Measurements from ENCODE around the gene GAB1. TPM values are rescaled to one million over a fixed set of nuclear protein-coding genes. Genes with fewer than 3 reads are reported as not detected.

Gene GAB1
- 8.6 and 14.7 TPM in 2 replicates for total RNA-seq

GRCh38 chr4:143336781-143337599 is at the start of gene GAB1:
TSS of gene GAB1 (plus strand) at chr4:143336876. CDS start at chr4:143337189, 313 bp downstream.

GRCh38 chr4:143513314-143514168 is 176.9 kb downstream of the GAB1 start, which contains the start of gene SMARCA5:
TSS of gene SMARCA5 (plus strand) at chr4:143513702. CDS start at chr4:143513925, 223 bp downstream.

Other genes with a start within 250 kb of the GAB1 start
- gene USP38, start 152.0 kb upstream of the GAB1 start, total RNA-seq, result 11.4 and 14.3 TPM in 2 replicates
- 28.9 and 35.9 TPM in 2 replicates for gene SMARCA5, start 176.8 kb downstream of the GAB1 start, total RNA-seq

All from hair follicular keratinocyte (primary cell).